NB4 (cell line): ENCODE results near the gene HERC4.

Experiments used
- CTCF ChIP-seq: IDR thresholded peaks from one replicate; pipeline ENCODE4 v1.5.1; 2012; ENCODE audit warnings: low read depth, low read length
- MAX ChIP-seq: IDR thresholded peaks from 2 replicates; pipeline ENCODE4 v1.6.1; 2011; ENCODE audit warnings: low read depth, low read length
- POLR2A ChIP-seq: IDR thresholded peaks from 2 replicates; pipeline ENCODE4 v1.6.1; 2011; ENCODE audit warnings: mild to moderate bottlenecking; ENCODE audit not compliant: insufficient read length; ENCODE audit errors: extremely low read depth

GRCh38 chr10:68110027-68110426 lies 34.9 kb upstream of the HERC4 start:
- no peak for TF ChIP-seq CTCF
- no peak for TF ChIP-seq POLR2A
- no peak for TF ChIP-seq MAX
